GM19023 (cell line): ENCODE results near the gene FAM53A.
A peak's percentile ranks its signal among the peaks of the same experiment; 100 is the strongest.
"Not testable (repeated sequence)": the region's sequence is repeated elsewhere in the genome, so short reads cannot be mapped to it uniquely, and the experiment has no call there.

Experiments used
- ATAC-seq: cut with Tn5 transposase; IDR thresholded peaks from one replicate; pipeline ENCODE4 v1.9.1; 2021; ENCODE audit warnings: mild to moderate bottlenecking, moderate library complexity; ENCODE audit not compliant: unreplicated experiment

FAM53A gene

GRCh38 chr4:1641671-1642070 lies 42.4 kb downstream of the FAM53A start:
- no peak for ATAC-seq

- ATAC-seq = not testable (repeated sequence)
Observed at GRCh38 chr4:1640716-1641503, 43.2 kb downstream of the FAM53A start.

- no peak for ATAC-seq
Observed at GRCh38 chr4:1640190-1640589, 43.9 kb downstream of the FAM53A start.

GRCh38 chr4:1639299-1639868 lies 44.7 kb downstream of the FAM53A start:
- ATAC-seq = no peak

GRCh38 chr4:1638873-1639272 lies 45.2 kb downstream of the FAM53A start:
- no peak for ATAC-seq

- ATAC-seq = no peak
Observed at GRCh38 chr4:1638272-1638598, 45.9 kb downstream of the FAM53A start.

GRCh38 chr4:1637580-1638271 lies 46.4 kb downstream of the FAM53A start:
- no peak for ATAC-seq

- no peak for ATAC-seq
Observed at GRCh38 chr4:1636490-1637211, 47.5 kb downstream of the FAM53A start.

- no peak for ATAC-seq
Observed at GRCh38 chr4:1635464-1635863, 48.6 kb downstream of the FAM53A start.

GRCh38 chr4:1633993-1634392 lies 50.1 kb downstream of the FAM53A start:
- ATAC-seq = no peak

GRCh38 chr4:1632109-1633104 lies 51.7 kb downstream of the FAM53A start:
- no peak for ATAC-seq

- ATAC-seq = no peak
Observed at GRCh38 chr4:1631136-1631535, 53.0 kb downstream of the FAM53A start.

GRCh38 chr4:1630266-1630665 lies 53.8 kb downstream of the FAM53A start:
- no peak for ATAC-seq

- no peak for ATAC-seq
Observed at GRCh38 chr4:1629699-1630083, 54.4 kb downstream of the FAM53A start.

- ATAC-seq = peak; percentile 50
Observed at GRCh38 chr4:1628892-1629698, 55.0 kb downstream of the FAM53A start.

GRCh38 chr4:1627417-1628313 lies 56.4 kb downstream of the FAM53A start:
- no peak for ATAC-seq

- no peak for ATAC-seq
Observed at GRCh38 chr4:1626941-1627340, 57.2 kb downstream of the FAM53A start.

GRCh38 chr4:1626151-1626550 lies 58.0 kb downstream of the FAM53A start:
- no peak for ATAC-seq
